SU-DHL-6 (cell line): ENCODE measurements around the gene TPO.

Source experiments
- H2AFZ ChIP-seq: fragments of 200-600 bp; sonication (generic); 2 replicates; pipeline ENCODE4 v1.6.1; 2014; ENCODE audit warnings: low read depth, mild to moderate bottlenecking, moderate library complexity, mixed read lengths, antibody characterized with exemption, low read length; ENCODE audit not compliant: severe bottlenecking
- H3F3A ChIP-seq: fragments of 200-600 bp; shearing (Covaris generic); 2 replicates; pipeline ENCODE4 v1.6.0; 2016; ENCODE audit warnings: antibody characterized with exemption, mild to moderate bottlenecking; ENCODE audit not compliant: insufficient read depth
- H3K27ac ChIP-seq: fragments of 200-600 bp; sonication (generic); 2 replicates; pipeline ENCODE4 v1.5.1; 2016; ENCODE audit warnings: low read depth, mild to moderate bottlenecking, low read length, moderate library complexity, mixed read lengths
- H3K27me3 ChIP-seq: fragments of 200-600 bp; sonication (generic), shearing (Covaris generic); 2 replicates; pipeline ENCODE4 v1.6.0; 2014; ENCODE audit warnings: mild to moderate bottlenecking, low read length
- H3K36me3 ChIP-seq: fragments of 200-600 bp; sonication (generic); 2 replicates; pipeline ENCODE4 v1.6.1; 2014; ENCODE audit warnings: mild to moderate bottlenecking, low read length, mixed read lengths
- H3K4me2 ChIP-seq: fragments of 300-600, 200-600 bp; shearing (Covaris generic), sonication (generic); 2 replicates; pipeline ENCODE4 v1.6.0; 2014; ENCODE audit warnings: low read length, low read depth, mild to moderate bottlenecking; ENCODE audit not compliant: poor library complexity, severe bottlenecking
- H3K4me3 ChIP-seq: fragments of 200-600 bp; sonication (generic); 2 replicates; pipeline ENCODE4 v1.5.1; 2014; ENCODE audit warnings: antibody characterized with exemption, low read length, mild to moderate bottlenecking, mixed read lengths; ENCODE audit not compliant: insufficient read depth, poor library complexity, severe bottlenecking
- H3K79me2 ChIP-seq: fragments of 200-600 bp; sonication (generic); 2 replicates; pipeline ENCODE4 v1.6.1; 2014; ENCODE audit warnings: mild to moderate bottlenecking, low read length, moderate library complexity; ENCODE audit not compliant: insufficient read depth
- H3K9ac ChIP-seq: fragments of 200-600 bp; sonication (generic); 2 replicates; pipeline ENCODE4 v1.7.0; 2014; ENCODE audit warnings: mild to moderate bottlenecking, low read length
- H3K9me2 ChIP-seq: fragments of 200-600 bp; sonication (generic); replicated peaks from 2 replicates; pipeline ENCODE4 v1.6.1; 2014; ENCODE audit warnings: low read length; ENCODE audit not compliant: insufficient read depth
- H3K9me3 ChIP-seq: fragments of 200-600 bp; sonication (generic); 2 replicates; pipeline ENCODE4 v1.6.1; 2014; ENCODE audit warnings: low read length, mixed read lengths; ENCODE audit not compliant: insufficient read depth
- H4K20me1 ChIP-seq: fragments of 200-600 bp; sonication (generic); 2 replicates; pipeline ENCODE4 v1.6.1; 2014; ENCODE audit warnings: low read depth, mild to moderate bottlenecking, antibody characterized with exemption, low read length, moderate library complexity, mixed read lengths
- EZH2phosphoT487 ChIP-seq: fragments of 200-600 bp; sonication (generic), shearing (Covaris generic); conservative IDR thresholded peaks from 2 replicates; pipeline ENCODE4 v1.6.1; 2018; ENCODE audit warnings: mild to moderate bottlenecking, antibody characterized with exemption, low read length, moderate library complexity, mixed read lengths
- TF ChIP-seq, protein P1 (sequence below): fragments of 200-600 bp; sonication (generic); IDR thresholded peaks from one replicate; pipeline ENCODE4 v1.5.1; 2017; ENCODE audit warnings: antibody characterized with exemption, mild to moderate bottlenecking, low read length, moderate library complexity; ENCODE audit not compliant: insufficient read depth, poor library complexity, severe bottlenecking

The TPO gene

GRCh38 chr2:1503471-1504310 is 90.4 kb downstream of the TPO start:
- Histone ChIP-seq H3K27ac (no peak overlapping the region), H3K9me3 (no peaks in the 10 kb centered on the region), H3K36me3 (no peaks in the 10 kb centered on the region), H4K20me1 (no peaks in the 10 kb centered on the region), H3K4me2 (no peak overlapping the region), H2AFZ (no peak overlapping the region), H3K9me2 (no peaks in the 10 kb centered on the region), H3K4me3 (no peak overlapping the region), H3F3A (no peaks in the 10 kb centered on the region), H3K79me2 (no peaks in the 10 kb centered on the region), H3K9ac (no peak overlapping the region), H3K27me3 (no peaks in the 10 kb centered on the region)
- no peak for TF ChIP-seq EZH2phosphoT487
- TF ChIP-seq, protein P1, sequence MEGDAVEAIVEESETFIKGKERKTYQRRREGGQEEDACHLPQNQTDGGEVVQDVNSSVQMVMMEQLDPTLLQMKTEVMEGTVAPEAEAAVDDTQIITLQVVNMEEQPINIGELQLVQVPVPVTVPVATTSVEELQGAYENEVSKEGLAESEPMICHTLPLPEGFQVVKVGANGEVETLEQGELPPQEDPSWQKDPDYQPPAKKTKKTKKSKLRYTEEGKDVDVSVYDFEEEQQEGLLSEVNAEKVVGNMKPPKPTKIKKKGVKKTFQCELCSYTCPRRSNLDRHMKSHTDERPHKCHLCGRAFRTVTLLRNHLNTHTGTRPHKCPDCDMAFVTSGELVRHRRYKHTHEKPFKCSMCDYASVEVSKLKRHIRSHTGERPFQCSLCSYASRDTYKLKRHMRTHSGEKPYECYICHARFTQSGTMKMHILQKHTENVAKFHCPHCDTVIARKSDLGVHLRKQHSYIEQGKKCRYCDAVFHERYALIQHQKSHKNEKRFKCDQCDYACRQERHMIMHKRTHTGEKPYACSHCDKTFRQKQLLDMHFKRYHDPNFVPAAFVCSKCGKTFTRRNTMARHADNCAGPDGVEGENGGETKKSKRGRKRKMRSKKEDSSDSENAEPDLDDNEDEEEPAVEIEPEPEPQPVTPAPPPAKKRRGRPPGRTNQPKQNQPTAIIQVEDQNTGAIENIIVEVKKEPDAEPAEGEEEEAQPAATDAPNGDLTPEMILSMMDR, result no peak

DNA sequence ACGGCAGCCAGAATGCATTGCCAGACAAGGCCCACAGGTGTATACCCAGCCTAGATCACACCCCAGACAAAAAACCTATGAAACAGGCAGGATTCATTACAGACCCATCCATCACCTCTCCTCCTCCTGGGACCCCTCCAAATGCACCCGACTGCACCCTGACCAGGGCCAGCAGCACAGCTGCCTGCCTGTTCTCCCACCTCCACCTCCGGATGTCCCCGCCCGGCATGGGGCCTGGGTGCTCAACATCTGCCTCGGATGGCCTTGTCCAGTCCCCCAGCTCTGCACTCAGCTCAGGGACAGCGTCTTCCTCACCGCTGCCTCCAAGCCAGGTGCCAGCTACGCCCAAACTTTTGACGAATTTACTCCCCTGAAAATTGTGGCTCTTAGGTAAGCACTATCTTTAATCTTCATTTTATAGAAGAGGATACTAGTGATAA is 91.1 kb downstream of the TPO start:
- Histone ChIP-seq H2AFZ (no peak overlapping the region), H3K79me2 (no peaks in the 10 kb centered on the region), H3K9me2 (no peaks in the 10 kb centered on the region), H3K4me2 (no peak overlapping the region), H3K9me3 (no peaks in the 10 kb centered on the region), H3K36me3 (no peaks in the 10 kb centered on the region), H3K4me3 (no peak overlapping the region), H3K27me3 (no peaks in the 10 kb centered on the region), H3K27ac (no peak overlapping the region), H3K9ac (no peak overlapping the region), H4K20me1 (no peaks in the 10 kb centered on the region), H3F3A (no peaks in the 10 kb centered on the region)
- TF ChIP-seq, protein P1, result no peak
- no peak for TF ChIP-seq EZH2phosphoT487

GRCh38 chr2:1505031-1505441 is 91.8 kb downstream of the TPO start:
- no peaks in the 10 kb centered on the region for H3F3A ChIP-seq
- no peak overlapping the region for H3K4me2 ChIP-seq

More at GRCh38 chr2:1505031-1505441, 91.8 kb downstream of the TPO start:
- no peak overlapping the region for H3K9ac ChIP-seq
- H3K9me2 ChIP-seq, result no peaks in the 10 kb centered on the region
- no peak overlapping the region for H2AFZ ChIP-seq
- H3K27ac ChIP-seq, result no peak overlapping the region
- no peaks in the 10 kb centered on the region for H4K20me1 ChIP-seq
- no peak overlapping the region for H3K4me3 ChIP-seq
- H3K79me2 ChIP-seq, result no peaks in the 10 kb centered on the region
- H3K9me3 ChIP-seq, result no peaks in the 10 kb centered on the region
- H3K27me3 ChIP-seq, result no peaks in the 10 kb centered on the region
- TF ChIP-seq, protein P1, result no peak
- no peak for TF ChIP-seq EZH2phosphoT487
- no peaks in the 10 kb centered on the region for H3K36me3 ChIP-seq
